Gastrocnemius medialis (tissue), 4 donors: Measurements from ENCODE around the gene SETDB1. TPM values are rescaled to one million over a fixed set of nuclear protein-coding genes. Genes with fewer than 3 reads are reported as not detected.

ENCODE experiments used
- ATAC-seq, 2 donors: fragments of 150-250 bp; one replicate each; pipeline ENCODE4 v1.9.1; 2016
- DNase-seq, 2 donors: peaks; one replicate each; pipeline ENCODE4 v3.0.0-alpha.2; 2019
- H3K27ac ChIP-seq, 4 donors: fragments of 200-600 bp; sonication (generic); 1 replicate in 1 of 4; 2 replicates in 3 of 4; pipeline ENCODE4 v1.5.1; 2016 to 2018; ENCODE audit warnings: mild to moderate bottlenecking in 2 of 4, moderate library complexity in 1 of 4
- H3K27me3 ChIP-seq, 3 donors: fragments of 200-600 bp; sonication (generic) in 2 of 3; 1 replicate in 1 of 3; 2 replicates in 2 of 3; pipeline versions ENCODE4 v1.5.1 to v1.6.0; 2016 to 2019; ENCODE audit warnings: mild to moderate bottlenecking in 1 of 3, moderate library complexity in 1 of 3
- H3K36me3 ChIP-seq, 2 donors: fragments of 200-600 bp; sonication (generic) in 1 of 2; one replicate each; pipeline ENCODE4 v1.5.1; 2017 to 2018
- H3K4me1 ChIP-seq, 2 donors: fragments of 200-600 bp; sonication (generic) in 1 of 2; one replicate each; pipeline ENCODE4 v1.5.1; 2016 to 2017; ENCODE audit warnings: mild to moderate bottlenecking in 2 of 2
- H3K4me3 ChIP-seq, 4 donors: fragments of 200-600 bp; sonication (generic) in 3 of 4; 1 replicate in 1 of 4; 2 replicates in 3 of 4; pipeline ENCODE4 v1.5.1; 2016 to 2019; ENCODE audit warnings: mild to moderate bottlenecking in 2 of 4
- H3K9me3 ChIP-seq, 3 donors: fragments of 200-600 bp; sonication (generic) in 2 of 3; 1 replicate in 1 of 3; 2 replicates in 2 of 3; pipeline ENCODE4 v1.5.1; 2016 to 2019
- CTCF ChIP-seq, 5 experiments: fragments of 450-650 bp in 3 of 5; fragments of 200-600 bp in 2 of 5; sonication (generic) in 2 of 5; IDR thresholded peaks in 4 of 5; conservative IDR thresholded peaks in 1 of 5; 1 replicate in 4 of 5; 2 replicates in 1 of 5; pipeline ENCODE4 v1.5.1; 2016 to 2019; ENCODE audit warnings: antibody characterized with exemption in 5 of 5, mild to moderate bottlenecking in 3 of 5, moderate library complexity in 3 of 5
- POLR2A ChIP-seq, 2 donors: fragments of 450-650 bp; IDR thresholded peaks; one replicate each; pipeline ENCODE4 v1.6.1; 2017; ENCODE audit warnings: antibody characterized with exemption in 2 of 2, mild to moderate bottlenecking in 2 of 2, moderate library complexity in 2 of 2
- in situ Hi-C, 4 donors: fragments of 200-750 bp; cut with MboI; loops; one replicate each; pipeline versions ENCODE4 v1.15.0 to v1.8.0; 2017; ENCODE audit warnings: low sequenced_read_pairs in 4 of 4
- intact Hi-C: fragments of 100-400 bp; cut with DNase I; formaldehyde crosslinking; loops from one replicate; pipeline ENCODE4 v1.15.1; 2023; ENCODE audit warnings: low total_unique reads
- total RNA-seq, 4 donors: library from RNA; depleted of rRNA; stranded (reverse); fragments of >200 nt; gene quantifications; one replicate each; pipeline versions ENCODE4 v1.1.0 to v1.2.3, GENCODE V29; 2016

SETDB1 gene
- total RNA-seq, 4 donors from 2014 or later, result 13.7 to 20.8 (median 17.3) TPM

GRCh38 chr1:150944856-150945255, 18.7 kb downstream of the SETDB1 start:
- Histone ChIP-seq H3K27me3 (no peaks in the 10 kb centered on the region), H3K27ac (no peak overlapping the region), H3K9me3 (no peaks in the 10 kb centered on the region), H3K36me3 (peaks cover 4 to 100% of the 10 kb centered on the region in 2 donors), H3K4me1 (no peaks in the 10 kb centered on the region), H3K4me3 (no peak overlapping the region)
- ATAC-seq, result no peak
- no peak for DNase-seq
- TF ChIP-seq POLR2A (IDR thresholded peaks at IDR 0.05) (no peak), CTCF (IDR thresholded peaks at IDR 0.05 in 4 of 5, conservative IDR thresholded peaks at IDR 0.05 in 1 of 5) (no peak)
- intact Hi-C loops, result no loop called here
- in situ Hi-C loops, result no loop called here

GRCh38 chr1:150954708-150955107, 28.5 kb downstream of the SETDB1 start:
- TF ChIP-seq CTCF (IDR thresholded peaks at IDR 0.05 in 4 of 5, conservative IDR thresholded peaks at IDR 0.05 in 1 of 5) (no peak), POLR2A (IDR thresholded peaks at IDR 0.05) (no peak)
- Histone ChIP-seq H3K36me3 (peaks cover 0 to 78% of the 10 kb centered on the region in 2 donors), H3K4me1 (no peaks in the 10 kb centered on the region)

GRCh38 chr1:150955280-150955679, 29.1 kb downstream of the SETDB1 start:
- Histone ChIP-seq H3K27me3 (no peaks in the 10 kb centered on the region), H3K36me3 (peaks cover 0 to 76% of the 10 kb centered on the region in 2 donors), H3K27ac (no peak overlapping the region), H3K4me1 (no peaks in the 10 kb centered on the region), H3K4me3 (no peak overlapping the region), H3K9me3 (no peaks in the 10 kb centered on the region)
- ATAC-seq (no peak), DNase-seq (no peak)
- TF ChIP-seq CTCF (IDR thresholded peaks at IDR 0.05 in 4 of 5, conservative IDR thresholded peaks at IDR 0.05 in 1 of 5) (no peak), POLR2A (IDR thresholded peaks at IDR 0.05) (no peak)
- in situ Hi-C loops (no loop called here), intact Hi-C loops (no loop called here)

More at GRCh38 chr1:150954708-150955107, 28.5 kb downstream of the SETDB1 start:
- no peak overlapping the region for H3K27ac ChIP-seq
- in situ Hi-C loops (no loop called here), intact Hi-C loops (no loop called here)
- no peak for ATAC-seq
- DNase-seq, result no peak
- H3K27me3 ChIP-seq, result no peaks in the 10 kb centered on the region
- H3K4me3 ChIP-seq, result no peak overlapping the region
- no peaks in the 10 kb centered on the region for H3K9me3 ChIP-seq

- no peaks in the 10 kb centered on the region for H3K27me3 ChIP-seq
- in situ Hi-C loops, result no loop called here
- no peak for TF ChIP-seq POLR2A (IDR thresholded peaks at IDR 0.05)
- TF ChIP-seq CTCF (IDR thresholded peaks at IDR 0.05 in 4 of 5, conservative IDR thresholded peaks at IDR 0.05 in 1 of 5), result no peak
- no peak for DNase-seq
- no peaks in the 10 kb centered on the region for H3K9me3 ChIP-seq
- no peaks in the 10 kb centered on the region for H3K4me1 ChIP-seq
- no peak overlapping the region for H3K27ac ChIP-seq
- no peak overlapping the region for H3K4me3 ChIP-seq
- ATAC-seq, result no peak
- peaks cover 0 to 77% of the 10 kb centered on the region in 2 donors for H3K36me3 ChIP-seq
- intact Hi-C loops, result no loop called here
Measured at GRCh38 chr1:150957666-150958065, 31.5 kb downstream of the SETDB1 start.

- no peak for TF ChIP-seq POLR2A (IDR thresholded peaks at IDR 0.05)
- TF ChIP-seq CTCF (IDR thresholded peaks at IDR 0.05 in 4 of 5, conservative IDR thresholded peaks at IDR 0.05 in 1 of 5), result no peak
- DNase-seq (no peak), ATAC-seq (no peak)
- intact Hi-C loops (no loop called here), in situ Hi-C loops (no loop called here)
- no peaks in the 10 kb centered on the region for H3K9me3 ChIP-seq
- no peaks in the 10 kb centered on the region for H3K27me3 ChIP-seq
- H3K27ac ChIP-seq, result no peak overlapping the region
- no peak overlapping the region for H3K4me3 ChIP-seq
- H3K36me3 ChIP-seq, result peaks cover 0 to 78% of the 10 kb centered on the region in 2 donors
- H3K4me1 ChIP-seq, result no peaks in the 10 kb centered on the region
Measured at GRCh38 chr1:150960646-150961045, 34.5 kb downstream of the SETDB1 start.
